GM23338 (cell line): ENCODE data around the gene CYSTM1. TPM values are rescaled to one million over a fixed set of nuclear protein-coding genes. Genes with fewer than 3 reads are reported as not detected.

ENCODE experiments used
- ATAC-seq: fragments of 200-7000 bp; cut with Tn5 transposase; 3 replicates; pipeline ENCODE4 v1.9.1; 2020
- DNase-seq: peaks from one replicate; pipeline ENCODE4 v3.0.0-alpha.2; 2015; ENCODE audit warnings: low spot score
- H2AFZ ChIP-seq: fragments of 200-600 bp; sonication (generic); 2 replicates; pipeline ENCODE4 v1.8.0; 2016; ENCODE audit warnings: antibody characterized with exemption, mild to moderate bottlenecking, moderate library complexity
- H3F3A ChIP-seq: fragments of 200-600 bp; sonication (generic); replicated peaks from 2 replicates; pipeline ENCODE4 v1.8.0; 2017; ENCODE audit warnings: antibody characterized with exemption, mixed run types, low read depth
- H3K27ac ChIP-seq: fragments of 200-600 bp; sonication (generic); 2 replicates; pipeline ENCODE4 v1.6.1; 2016; ENCODE audit warnings: low read depth
- H3K27me3 ChIP-seq: fragments of 200-600 bp; sonication (generic); 2 replicates; pipeline ENCODE4 v1.8.0; 2016; ENCODE audit warnings: mild to moderate bottlenecking, mixed run types, moderate library complexity; ENCODE audit not compliant: insufficient read depth
- H3K36me3 ChIP-seq: fragments of 200-600 bp; sonication (generic); 2 replicates; pipeline ENCODE4 v1.8.0; 2016; ENCODE audit warnings: mild to moderate bottlenecking; ENCODE audit not compliant: insufficient read depth
- H3K4me1 ChIP-seq: fragments of 200-600 bp; sonication (generic); 2 replicates; pipeline ENCODE4 v1.8.0; 2016; ENCODE audit warnings: mild to moderate bottlenecking, moderate library complexity; ENCODE audit not compliant: insufficient read depth
- H3K4me2 ChIP-seq: fragments of 200-600 bp; sonication (generic); 2 replicates; pipeline ENCODE4 v1.7.1; 2017; ENCODE audit warnings: mixed run types
- H3K4me3 ChIP-seq: fragments of 200-600 bp; sonication (generic); 2 replicates; pipeline ENCODE4 v1.6.1; 2016; ENCODE audit warnings: mixed run types
- H3K79me2 ChIP-seq: fragments of 200-600 bp; sonication (generic); replicated peaks from 2 replicates; pipeline ENCODE4 v1.8.0; 2017; ENCODE audit warnings: mild to moderate bottlenecking; ENCODE audit not compliant: insufficient read depth
- H3K9me2 ChIP-seq: fragments of 200-600 bp; sonication (generic); 2 replicates; pipeline ENCODE4 v1.8.0; 2017; ENCODE audit not compliant: insufficient read depth
- H4K20me1 ChIP-seq: fragments of 200-600 bp; sonication (generic); replicated peaks from 2 replicates; pipeline ENCODE4 v1.8.0; 2017; ENCODE audit warnings: mild to moderate bottlenecking; ENCODE audit not compliant: insufficient read depth
- H3K27ac Mint-ChIP-seq: 2 replicates; pipeline ENCODE4 v1.8.0; 2020; ENCODE audit warnings: inconsistent platforms, mild to moderate bottlenecking, moderate library complexity, mixed read lengths
- H3K27me3 Mint-ChIP-seq: 3 replicates; pipeline ENCODE4 v1.8.0; 2022; ENCODE audit warnings: low read depth, mild to moderate bottlenecking, moderate library complexity, mixed read lengths, inconsistent platforms; ENCODE audit not compliant: insufficient read depth, poor library complexity
- H3K36me3 Mint-ChIP-seq: 3 replicates; pipeline ENCODE4 v1.8.0; 2021; ENCODE audit warnings: low read depth, mild to moderate bottlenecking, inconsistent platforms, moderate library complexity, mixed read lengths
- H3K4me1 Mint-ChIP-seq: 3 replicates; pipeline ENCODE4 v1.8.0; 2020; ENCODE audit warnings: mild to moderate bottlenecking, inconsistent platforms, mixed read lengths
- H3K4me3 Mint-ChIP-seq: 3 replicates; pipeline ENCODE4 v1.8.0; 2021; ENCODE audit warnings: moderate library complexity, mild to moderate bottlenecking, inconsistent platforms, mixed read lengths
- H3K9me3 Mint-ChIP-seq: 3 replicates; pipeline ENCODE4 v1.8.0; 2020; ENCODE audit warnings: moderate library complexity, mild to moderate bottlenecking, inconsistent platforms, mixed read lengths
- CREB1 ChIP-seq: fragments of 250-450 bp; sonication (Bioruptor Pico); IDR thresholded peaks from 2 replicates; pipeline ENCODE4 v1.5.0; 2020; ENCODE audit warnings: low read depth, mild to moderate bottlenecking, moderate library complexity
- ETS1 ChIP-seq: IDR thresholded peaks from 2 replicates; pipeline ENCODE4 v1.6.1; 2016; ENCODE audit warnings: antibody characterized with exemption
- EZH2 ChIP-seq: fragments of 200-600 bp; sonication (generic); IDR thresholded peaks from one replicate; pipeline ENCODE4 v1.8.0; 2017; ENCODE audit warnings: antibody characterized with exemption, mild to moderate bottlenecking, low read depth; ENCODE audit not compliant: unreplicated experiment
- EZH2phosphoT487 ChIP-seq: fragments of 200-600 bp; sonication (generic); IDR thresholded peaks from one replicate; pipeline ENCODE4 v1.8.1; 2018; ENCODE audit warnings: antibody characterized with exemption; ENCODE audit not compliant: unreplicated experiment
- JUNB ChIP-seq: IDR thresholded peaks from one replicate; pipeline ENCODE4 v1.6.1; 2016; ENCODE audit warnings: antibody characterized with exemption; ENCODE audit not compliant: unreplicated experiment
- NANOG ChIP-seq: IDR thresholded peaks from 2 replicates; pipeline ENCODE4 v1.6.1; 2016; ENCODE audit warnings: antibody characterized with exemption, borderline replicate concordance
- POLR2AphosphoS5 ChIP-seq: IDR thresholded peaks from 2 replicates; pipeline ENCODE4 v1.6.1; 2016; ENCODE audit warnings: antibody characterized with exemption, low read depth
- REST ChIP-seq: IDR thresholded peaks from one replicate; pipeline ENCODE4 v1.6.1; 2018; ENCODE audit warnings: antibody characterized with exemption; ENCODE audit not compliant: unreplicated experiment
- STAT1 ChIP-seq: IDR thresholded peaks from one replicate; pipeline ENCODE4 v1.6.1; 2016; ENCODE audit warnings: antibody characterized with exemption; ENCODE audit not compliant: unreplicated experiment
- ZNF114 ChIP-seq: fragments of 250-450 bp; sonication (Bioruptor Pico); IDR thresholded peaks from 2 replicates; pipeline ENCODE4 v1.5.0; 2020; ENCODE audit warnings: mild to moderate bottlenecking, moderate library complexity
- ZNF331 ChIP-seq: fragments of 250-450 bp; sonication (Bioruptor Pico); IDR thresholded peaks from 2 replicates; pipeline ENCODE4 v1.5.0; 2020; ENCODE audit warnings: low read depth, mild to moderate bottlenecking, moderate library complexity
- ZNF462 ChIP-seq: fragments of 250-450 bp; sonication (Bioruptor Pico); IDR thresholded peaks from 2 replicates; pipeline ENCODE4 v1.5.0; 2020; ENCODE audit warnings: mild to moderate bottlenecking, moderate library complexity
- polyA plus RNA-seq: library from polyadenylated mRNA; unstranded; fragments of >200 nt; fragmentation: Nextera tagmentation; extraction: Ambion mirVana; gene quantifications from 2 replicates; pipeline ENCODE4 v1.2.1, GENCODE V29; 2016
- total RNA-seq: library from RNA; depleted of rRNA; stranded (reverse); fragments of >200 nt; shearing (Covaris generic); gene quantifications from 2 replicates; pipeline ENCODE4 v1.2.3, GENCODE V29; 2014
- TF ChIP-seq, protein P1 (sequence below), 2 experiments: fragments of 200-600 bp in 1 of 2; sonication (generic) in 1 of 2; conservative IDR thresholded peaks; 2 replicates each; pipeline versions ENCODE4 v1.5.1 to v1.6.1; 2016 to 2017; ENCODE audit warnings: antibody characterized with exemption in 2 of 2, low read depth in 2 of 2, mild to moderate bottlenecking in 2 of 2, moderate library complexity in 1 of 2

Gene CYSTM1
- total and polyA plus RNA-seq, 2 experiments from 2014 or later, result 14.4 to 46.0 TPM

- H3K27ac Mint-ChIP-seq, result no peak overlapping the region
Observed at GRCh38 chr5:140262221-140262620, 87.2 kb downstream of the CYSTM1 start.

More at GRCh38 chr5:140262221-140262620, 87.2 kb downstream of the CYSTM1 start:
- Mint-ChIP-seq H3K4me1 (peaks cover 31% of the 10 kb centered on the region), H3K27me3 (peaks cover 1% of the 10 kb centered on the region), H3K4me3 (no peak overlapping the region), H3K9me3 (no peaks in the 10 kb centered on the region; the same call in 2 of the 3 replicates), H3K36me3 (peaks cover 24% of the 10 kb centered on the region)
- H3K36me3 ChIP-seq, result no peaks in the 10 kb centered on the region
- H3K4me2 ChIP-seq, result no peak overlapping the region
- H3K27me3 ChIP-seq, result no peaks in the 10 kb centered on the region
- peaks cover 14% of the 10 kb centered on the region; the same call in 1 of the 2 replicates for H4K20me1 ChIP-seq
- no peak for TF ChIP-seq STAT1
- no peak for TF ChIP-seq JUNB
- no peak for TF ChIP-seq POLR2AphosphoS5
- no peak for TF ChIP-seq ETS1
- no peak for TF ChIP-seq REST
- no peak for TF ChIP-seq EZH2phosphoT487
- no peak for TF ChIP-seq NANOG
- TF ChIP-seq EZH2, result no peak
- TF ChIP-seq ZNF331, result no peak
- no peak for TF ChIP-seq ZNF114 (CRISPR knock-in tag)
- TF ChIP-seq, protein P1, sequence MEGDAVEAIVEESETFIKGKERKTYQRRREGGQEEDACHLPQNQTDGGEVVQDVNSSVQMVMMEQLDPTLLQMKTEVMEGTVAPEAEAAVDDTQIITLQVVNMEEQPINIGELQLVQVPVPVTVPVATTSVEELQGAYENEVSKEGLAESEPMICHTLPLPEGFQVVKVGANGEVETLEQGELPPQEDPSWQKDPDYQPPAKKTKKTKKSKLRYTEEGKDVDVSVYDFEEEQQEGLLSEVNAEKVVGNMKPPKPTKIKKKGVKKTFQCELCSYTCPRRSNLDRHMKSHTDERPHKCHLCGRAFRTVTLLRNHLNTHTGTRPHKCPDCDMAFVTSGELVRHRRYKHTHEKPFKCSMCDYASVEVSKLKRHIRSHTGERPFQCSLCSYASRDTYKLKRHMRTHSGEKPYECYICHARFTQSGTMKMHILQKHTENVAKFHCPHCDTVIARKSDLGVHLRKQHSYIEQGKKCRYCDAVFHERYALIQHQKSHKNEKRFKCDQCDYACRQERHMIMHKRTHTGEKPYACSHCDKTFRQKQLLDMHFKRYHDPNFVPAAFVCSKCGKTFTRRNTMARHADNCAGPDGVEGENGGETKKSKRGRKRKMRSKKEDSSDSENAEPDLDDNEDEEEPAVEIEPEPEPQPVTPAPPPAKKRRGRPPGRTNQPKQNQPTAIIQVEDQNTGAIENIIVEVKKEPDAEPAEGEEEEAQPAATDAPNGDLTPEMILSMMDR (conservative IDR thresholded peaks at IDR 0.05; ENCODE audit: low read depth in 2 of 2), result no peak
- no peak for TF ChIP-seq CREB1 (CRISPR knock-in tag)
- no peak for TF ChIP-seq ZNF462 (CRISPR knock-in tag)
- H3K79me2 ChIP-seq, result peaks cover 51% of the 10 kb centered on the region
- H3K4me3 ChIP-seq, result no peak overlapping the region
- H3K27ac ChIP-seq, result no peak overlapping the region
- ATAC-seq (no peak), DNase-seq (no peak)
- H3K4me1 ChIP-seq, result peaks cover 10% of the 10 kb centered on the region
- H2AFZ ChIP-seq, result no peak overlapping the region
- H3K9me2 ChIP-seq, result no peaks in the 10 kb centered on the region
- no peaks in the 10 kb centered on the region for H3F3A ChIP-seq
